Myometrial cell (primary cell): ENCODE results near the gene TTC6. TPM values are rescaled to one million over a fixed set of nuclear protein-coding genes. Genes with fewer than 3 reads are reported as not detected.

ENCODE experiments used
- total RNA-seq: library from RNA; depleted of rRNA; stranded (reverse); fragments of >200 nt; gene quantifications from 2 replicates; pipeline ENCODE4 v1.2.3, GENCODE V29; 2015

The TTC6 gene
- under 0.01 TPM in 1 of 2 replicates, not detected in the other for total RNA-seq

GRCh38 chr14:37594971-37595808 lies at the start of gene TTC6, which contains the start of gene FOXA1:
TSS of gene TTC6 (plus strand) at chr14:37595629. CDS start at chr14:37622065, 26,436 bp downstream.
TSS of gene FOXA1 (minus strand) at chr14:37595249. CDS start at chr14:37594972, 277 bp downstream.

Other genes with a start within 250 kb of the TTC6 start
- gene FOXA1, start 380 bp upstream of the TTC6 start, total RNA-seq: not detected in 2 replicates